MM.1S (cell line): ENCODE measurements around the gene LINC00632.

Source experiments
- DNase-seq: peaks from one replicate; pipeline ENCODE4 v3.0.0-alpha.2; 2015
- H2AFZ ChIP-seq: fragments of 300-600 bp; sonication (generic); 2 replicates; pipeline ENCODE4 v1.6.0; 2016; ENCODE audit warnings: antibody characterized with exemption, low read length
- H3F3A ChIP-seq: fragments of 300-600 bp; sonication (generic); 2 replicates; pipeline ENCODE4 v1.6.1; 2016; ENCODE audit warnings: mild to moderate bottlenecking, antibody characterized with exemption, low read length, moderate library complexity, mixed read lengths; ENCODE audit not compliant: insufficient read depth
- H3K27ac ChIP-seq: fragments of 300-600 bp; sonication (generic); 2 replicates; pipeline ENCODE4 v1.5.1; 2016; ENCODE audit warnings: mild to moderate bottlenecking, low read length
- H3K27me3 ChIP-seq: fragments of 300-600 bp; sonication (generic); replicated peaks from 2 replicates; pipeline ENCODE4 v1.6.0; 2016; ENCODE audit warnings: low read length; ENCODE audit not compliant: insufficient read depth
- H3K36me3 ChIP-seq: fragments of 300-600 bp; sonication (generic); replicated peaks from 2 replicates; pipeline ENCODE4 v1.6.1; 2016; ENCODE audit warnings: mild to moderate bottlenecking, low read length, mixed read lengths; ENCODE audit not compliant: insufficient read depth
- H3K4me1 ChIP-seq: fragments of 300-600 bp; sonication (generic); 2 replicates; pipeline ENCODE4 v1.6.1; 2016; ENCODE audit warnings: low read length, mixed read lengths
- H3K4me2 ChIP-seq: fragments of 300-600 bp; sonication (generic); 2 replicates; pipeline ENCODE4 v1.6.0; 2016; ENCODE audit warnings: low read depth, low read length
- H3K4me3 ChIP-seq: fragments of 300-600 bp; sonication (generic); 2 replicates; pipeline ENCODE4 v1.5.1; 2016; ENCODE audit warnings: low read length, mixed read lengths
- H3K79me2 ChIP-seq: fragments of 300-600 bp; sonication (generic); 2 replicates; pipeline ENCODE4 v1.6.1; 2016; ENCODE audit warnings: mixed run types, low read length, mixed read lengths
- H3K9ac ChIP-seq: fragments of 300-600 bp; sonication (generic); 2 replicates; pipeline ENCODE4 v1.6.1; 2016; ENCODE audit warnings: low read length, mixed read lengths
- H3K9me2 ChIP-seq: fragments of 300-600 bp; sonication (generic); replicated peaks from 2 replicates; pipeline ENCODE4 v1.6.1; 2016; ENCODE audit warnings: mild to moderate bottlenecking, low read length, mixed read lengths; ENCODE audit not compliant: insufficient read depth
- H3K9me3 ChIP-seq: fragments of 300-600 bp; sonication (generic); replicated peaks from 2 replicates; pipeline ENCODE4 v1.6.1; 2016; ENCODE audit warnings: mild to moderate bottlenecking, low read length, mixed read lengths; ENCODE audit not compliant: insufficient read depth
- H4K20me1 ChIP-seq: fragments of 300-600 bp; sonication (generic); 2 replicates; pipeline ENCODE4 v1.6.1; 2016; ENCODE audit warnings: mild to moderate bottlenecking, low read length, moderate library complexity, mixed read lengths; ENCODE audit not compliant: insufficient read depth
- EZH2 ChIP-seq: fragments of 300-600 bp; sonication (generic); optimal IDR thresholded peaks from 2 replicates; pipeline ENCODE3; 2017; ENCODE audit warnings: low read depth, mild to moderate bottlenecking, antibody characterized with exemption, low read length, mixed read lengths
- EZH2phosphoT487 ChIP-seq: fragments of 300-600 bp; sonication (generic); IDR thresholded peaks from 2 replicates; pipeline ENCODE4 v1.6.1; 2018; ENCODE audit warnings: antibody characterized with exemption, low read length
- TF ChIP-seq, protein P1 (sequence below): fragments of 300-600 bp; sonication (generic); IDR thresholded peaks from 2 replicates; pipeline ENCODE4 v1.5.1; 2016; ENCODE audit warnings: antibody characterized with exemption, low read length, mixed read lengths

Gene LINC00632

GRCh38 chrX:140799216-140799615 is 89.7 kb downstream of the LINC00632 start:
- no peak overlapping the region for H3K4me3 ChIP-seq
- no peaks in the 10 kb centered on the region for H3K36me3 ChIP-seq
- H3F3A ChIP-seq: no peaks in the 10 kb centered on the region
- H3K27me3 ChIP-seq: no peaks in the 10 kb centered on the region
- H3K9me3 ChIP-seq: no peaks in the 10 kb centered on the region
- no peaks in the 10 kb centered on the region for H3K4me1 ChIP-seq
- no peak overlapping the region for H2AFZ ChIP-seq
- H3K4me2 ChIP-seq: no peak overlapping the region
- H3K79me2 ChIP-seq: no peaks in the 10 kb centered on the region
- TF ChIP-seq EZH2: no peak
- TF ChIP-seq EZH2phosphoT487: no peak
- H3K9ac ChIP-seq: no peak overlapping the region
- H3K27ac ChIP-seq: no peak overlapping the region
- H3K9me2 ChIP-seq: no peaks in the 10 kb centered on the region
- H4K20me1 ChIP-seq: no peaks in the 10 kb centered on the region
- no peak for DNase-seq

DNA sequence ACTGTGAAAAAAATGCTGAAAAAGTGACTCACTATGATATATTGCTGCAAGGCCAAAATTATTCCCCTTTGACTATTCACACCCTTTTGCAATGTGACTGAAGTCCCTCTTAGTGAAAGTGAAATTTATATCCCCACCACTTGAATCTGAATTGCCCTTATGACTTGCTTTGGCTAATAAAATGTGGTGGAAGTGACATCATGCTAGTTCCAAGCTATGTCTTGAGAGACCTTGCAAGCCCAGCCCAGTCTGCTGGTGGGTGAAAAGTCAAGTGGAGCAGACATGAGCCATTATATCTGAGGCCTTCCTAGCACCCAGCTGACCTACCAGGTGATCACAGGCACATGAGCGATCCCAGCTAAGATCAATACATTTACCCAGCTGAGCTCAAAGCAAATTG is 94.7 kb downstream of the LINC00632 start:
- no peak overlapping the region for H3K27ac ChIP-seq
- no peaks in the 10 kb centered on the region for H3K27me3 ChIP-seq
- H3K36me3 ChIP-seq: no peaks in the 10 kb centered on the region
- no peaks in the 10 kb centered on the region for H3K9me2 ChIP-seq
- H4K20me1 ChIP-seq: no peaks in the 10 kb centered on the region
- no peak for TF ChIP-seq EZH2phosphoT487
- TF ChIP-seq EZH2: no peak
- TF ChIP-seq, protein P1, sequence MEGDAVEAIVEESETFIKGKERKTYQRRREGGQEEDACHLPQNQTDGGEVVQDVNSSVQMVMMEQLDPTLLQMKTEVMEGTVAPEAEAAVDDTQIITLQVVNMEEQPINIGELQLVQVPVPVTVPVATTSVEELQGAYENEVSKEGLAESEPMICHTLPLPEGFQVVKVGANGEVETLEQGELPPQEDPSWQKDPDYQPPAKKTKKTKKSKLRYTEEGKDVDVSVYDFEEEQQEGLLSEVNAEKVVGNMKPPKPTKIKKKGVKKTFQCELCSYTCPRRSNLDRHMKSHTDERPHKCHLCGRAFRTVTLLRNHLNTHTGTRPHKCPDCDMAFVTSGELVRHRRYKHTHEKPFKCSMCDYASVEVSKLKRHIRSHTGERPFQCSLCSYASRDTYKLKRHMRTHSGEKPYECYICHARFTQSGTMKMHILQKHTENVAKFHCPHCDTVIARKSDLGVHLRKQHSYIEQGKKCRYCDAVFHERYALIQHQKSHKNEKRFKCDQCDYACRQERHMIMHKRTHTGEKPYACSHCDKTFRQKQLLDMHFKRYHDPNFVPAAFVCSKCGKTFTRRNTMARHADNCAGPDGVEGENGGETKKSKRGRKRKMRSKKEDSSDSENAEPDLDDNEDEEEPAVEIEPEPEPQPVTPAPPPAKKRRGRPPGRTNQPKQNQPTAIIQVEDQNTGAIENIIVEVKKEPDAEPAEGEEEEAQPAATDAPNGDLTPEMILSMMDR: no peak
- H3K79me2 ChIP-seq: no peaks in the 10 kb centered on the region
- DNase-seq: no peak
- no peak overlapping the region for H2AFZ ChIP-seq
- H3K9ac ChIP-seq: no peak overlapping the region
- H3F3A ChIP-seq: no peaks in the 10 kb centered on the region
- H3K9me3 ChIP-seq: no peaks in the 10 kb centered on the region
- no peak overlapping the region for H3K4me3 ChIP-seq
- H3K4me2 ChIP-seq: no peak overlapping the region
- no peaks in the 10 kb centered on the region for H3K4me1 ChIP-seq

- no peaks in the 10 kb centered on the region for H3K9me3 ChIP-seq
- DNase-seq: no peak
Measured at GRCh38 chrX:140815868-140816267, 106.3 kb downstream of the LINC00632 start.

DNA sequence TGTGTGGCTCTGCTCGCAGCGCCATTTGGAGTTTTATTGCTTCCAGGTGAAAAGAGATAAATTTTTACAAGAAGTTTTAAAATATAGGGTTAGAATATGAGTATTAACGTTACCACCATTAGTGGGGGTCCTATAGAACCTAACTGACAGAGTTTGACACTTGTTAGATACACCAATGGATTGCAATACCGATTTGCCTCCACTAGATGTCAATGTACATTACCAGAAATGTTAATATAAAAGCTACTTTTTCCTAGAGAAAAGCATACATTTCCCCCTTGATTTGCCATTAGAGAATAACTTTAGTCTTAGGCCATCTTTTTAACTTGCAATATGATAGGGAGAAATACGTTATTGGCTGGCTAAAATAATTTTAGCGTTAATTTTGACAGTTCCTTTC is 108.4 kb downstream of the LINC00632 start:
- Histone ChIP-seq H3F3A (no peaks in the 10 kb centered on the region; the same call in 1 of the 2 replicates), H3K9me3 (no peaks in the 10 kb centered on the region), H2AFZ (no peak overlapping the region), H4K20me1 (no peaks in the 10 kb centered on the region), H3K4me2 (no peak overlapping the region), H3K27me3 (no peaks in the 10 kb centered on the region), H3K9me2 (no peaks in the 10 kb centered on the region), H3K36me3 (no peaks in the 10 kb centered on the region), H3K9ac (no peak overlapping the region), H3K4me1 (peaks cover 12% of the 10 kb centered on the region), H3K27ac (no peak overlapping the region), H3K79me2 (no peaks in the 10 kb centered on the region), H3K4me3 (no peak overlapping the region)
- peak; percentile 57 for DNase-seq
- TF ChIP-seq, protein P1: peak; percentile 61
- TF ChIP-seq EZH2 (no peak), EZH2phosphoT487 (no peak)

More at GRCh38 chrX:140815868-140816267, 106.3 kb downstream of the LINC00632 start:
- Histone ChIP-seq H3K4me2 (no peak overlapping the region), H2AFZ (no peak overlapping the region), H3K4me1 (no peaks in the 10 kb centered on the region), H3K9me2 (no peaks in the 10 kb centered on the region), H3K79me2 (no peaks in the 10 kb centered on the region), H4K20me1 (no peaks in the 10 kb centered on the region), H3K9ac (no peak overlapping the region), H3K36me3 (no peaks in the 10 kb centered on the region), H3K27ac (no peak overlapping the region), H3K4me3 (no peak overlapping the region), H3F3A (no peaks in the 10 kb centered on the region), H3K27me3 (no peaks in the 10 kb centered on the region)
- no peak for TF ChIP-seq EZH2phosphoT487
- TF ChIP-seq, protein P1: no peak
